OCI-LY7 (cell line): ENCODE measurements around the gene CERK. TPM values are rescaled to one million over a fixed set of nuclear protein-coding genes. Genes with fewer than 3 reads are reported as not detected.
A peak's percentile ranks its signal among the peaks of the same experiment; 100 is the strongest.

Experiments used
- BruUV-seq: library from RNA; stranded (reverse); fragments of 400-500 nt; replicated peaks from 2 replicates; lab custom pipeline; 2021; lab: Mats Ljungman, UMichigan
- CTCF ChIA-PET: fragments of 300-600 bp; sonication (Branson Sonifier 250); formaldehyde crosslinking; loops from one replicate; lab custom pipeline; 2022; ENCODE audit warnings: antibody characterized with exemption; ENCODE audit not compliant: unreplicated experiment; lab: Charles Lee
- POLR2A ChIA-PET: fragments of 300-600 bp; sonication (Branson Sonifier 250); formaldehyde crosslinking; loops from one replicate; lab custom pipeline; 2022; ENCODE audit warnings: antibody characterized with exemption; lab: Charles Lee
- DNase-seq: peaks from one replicate; pipeline ENCODE4 v3.0.0-alpha.2; 2015; ENCODE audit warnings: low spot score
- H2AFZ ChIP-seq: fragments of 200-600 bp; sonication (generic), shearing (Covaris generic); 2 replicates; pipeline ENCODE4 v1.6.1; 2014; ENCODE audit warnings: mild to moderate bottlenecking, antibody characterized with exemption, low read length, moderate library complexity
- H3K27ac ChIP-seq: fragments of 200-600 bp; sonication (generic); 2 replicates; pipeline ENCODE4 v1.5.1; 2014; ENCODE audit warnings: mixed run types, low read depth, mild to moderate bottlenecking, moderate library complexity, low read length, inconsistent platforms; ENCODE audit not compliant: poor library complexity, severe bottlenecking
- H3K36me3 ChIP-seq: fragments of 200-600 bp; sonication (generic); 2 replicates; pipeline ENCODE4 v1.6.1; 2014; ENCODE audit warnings: mild to moderate bottlenecking, antibody characterized with exemption, low read length, moderate library complexity, mixed read lengths; ENCODE audit not compliant: insufficient read depth
- H3K4me1 ChIP-seq: fragments of 200-600 bp; sonication (generic); 2 replicates; pipeline ENCODE4 v1.5.1; 2014; ENCODE audit warnings: mild to moderate bottlenecking, low read length; ENCODE audit not compliant: insufficient read depth, poor library complexity, severe bottlenecking
- H3K4me2 ChIP-seq: fragments of 200-600 bp; sonication (generic); 2 replicates; pipeline ENCODE4 v1.6.1; 2014; ENCODE audit warnings: mild to moderate bottlenecking, low read length
- H3K4me3 ChIP-seq: fragments of 200-600 bp; sonication (generic); 2 replicates; pipeline ENCODE4 v1.5.1; 2014; ENCODE audit warnings: mild to moderate bottlenecking, low read depth, low read length; ENCODE audit not compliant: poor library complexity, severe bottlenecking
- H3K79me2 ChIP-seq: fragments of 200-600 bp; sonication (generic); 2 replicates; pipeline ENCODE4 v1.6.1; 2016; ENCODE audit warnings: low read depth, mild to moderate bottlenecking, low read length, moderate library complexity, mixed read lengths; ENCODE audit not compliant: insufficient read depth
- H3K9me2 ChIP-seq: fragments of 200-600 bp; sonication (generic); 2 replicates; pipeline ENCODE4 v1.6.1; 2016; ENCODE audit warnings: mild to moderate bottlenecking, low read length, mixed read lengths; ENCODE audit not compliant: insufficient read depth
- H3K9me3 ChIP-seq: fragments of 200-600 bp; sonication (generic); 2 replicates; pipeline ENCODE4 v1.6.1; 2014; ENCODE audit warnings: mild to moderate bottlenecking, mixed run types, low read length, mixed read lengths
- H4K20me1 ChIP-seq: fragments of 200-600 bp; sonication (generic); 2 replicates; pipeline ENCODE4 v1.6.1; 2014; ENCODE audit warnings: mild to moderate bottlenecking, antibody characterized with exemption, low read length, moderate library complexity, mixed read lengths; ENCODE audit not compliant: insufficient read depth
- EZH2phosphoT487 ChIP-seq: fragments of 200-600 bp; sonication (generic); IDR thresholded peaks from 2 replicates; pipeline ENCODE4 v1.6.1; 2018; ENCODE audit warnings: low read depth, borderline replicate concordance, mild to moderate bottlenecking, mixed run types, antibody characterized with exemption, low read length, moderate library complexity, mixed read lengths
- intact Hi-C: fragments of 100-400 bp; cut with micrococcal nuclease; formaldehyde crosslinking; loops from one replicate; pipeline ENCODE4 v1.10.0; 2022; ENCODE audit not compliant: unreplicated experiment
- total RNA-seq, 2 experiments: library from RNA; depleted of rRNA in 1 of 2; stranded (reverse); fragments of >200 nt in 1 of 2; shearing (Covaris generic) in 1 of 2; gene quantifications; 2 replicates each; pipeline ENCODE4 v1.2.3, GENCODE V29; 2014 to 2022
- TF ChIP-seq, protein P1 (sequence below): fragments of 200-600 bp; sonication (generic); conservative IDR thresholded peaks from 2 replicates; pipeline ENCODE4 v1.5.1; 2014; ENCODE audit warnings: mild to moderate bottlenecking, antibody characterized with exemption, low read length, moderate library complexity, mixed read lengths

Gene CERK
- total RNA-seq, 2 experiments from 2014 or later, result 36.6 to 48.1 TPM

- Histone ChIP-seq H3K4me2 (peak overlapping the region; percentile 69), H2AFZ (no peak overlapping the region), H3K4me3 (peak overlapping the region; percentile 5), H3K9me2 (no peaks in the 10 kb centered on the region), H3K36me3 (peaks cover 25% of the 10 kb centered on the region; the same call in 1 of the 2 replicates), H3K27ac (peak overlapping the region; percentile 67), H4K20me1 (no peaks in the 10 kb centered on the region), H3K4me1 (peaks cover 39% of the 10 kb centered on the region), H3K9me3 (no peaks in the 10 kb centered on the region), H3K79me2 (no peaks in the 10 kb centered on the region)
- DNase-seq, result peak; percentile 22
- BruUV-seq, result no TSS peak
- no peak for TF ChIP-seq EZH2phosphoT487
- TF ChIP-seq, protein P1, sequence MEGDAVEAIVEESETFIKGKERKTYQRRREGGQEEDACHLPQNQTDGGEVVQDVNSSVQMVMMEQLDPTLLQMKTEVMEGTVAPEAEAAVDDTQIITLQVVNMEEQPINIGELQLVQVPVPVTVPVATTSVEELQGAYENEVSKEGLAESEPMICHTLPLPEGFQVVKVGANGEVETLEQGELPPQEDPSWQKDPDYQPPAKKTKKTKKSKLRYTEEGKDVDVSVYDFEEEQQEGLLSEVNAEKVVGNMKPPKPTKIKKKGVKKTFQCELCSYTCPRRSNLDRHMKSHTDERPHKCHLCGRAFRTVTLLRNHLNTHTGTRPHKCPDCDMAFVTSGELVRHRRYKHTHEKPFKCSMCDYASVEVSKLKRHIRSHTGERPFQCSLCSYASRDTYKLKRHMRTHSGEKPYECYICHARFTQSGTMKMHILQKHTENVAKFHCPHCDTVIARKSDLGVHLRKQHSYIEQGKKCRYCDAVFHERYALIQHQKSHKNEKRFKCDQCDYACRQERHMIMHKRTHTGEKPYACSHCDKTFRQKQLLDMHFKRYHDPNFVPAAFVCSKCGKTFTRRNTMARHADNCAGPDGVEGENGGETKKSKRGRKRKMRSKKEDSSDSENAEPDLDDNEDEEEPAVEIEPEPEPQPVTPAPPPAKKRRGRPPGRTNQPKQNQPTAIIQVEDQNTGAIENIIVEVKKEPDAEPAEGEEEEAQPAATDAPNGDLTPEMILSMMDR, result no peak
- intact Hi-C loops, result no loop called here
- ChIA-PET CTCF (no interaction called here), POLR2A (no interaction called here)
These were observed 64.8 kb downstream of the CERK start for GRCh38 chr22:46673205-46673604.

GRCh38 chr22:46672731-46673130, 65.3 kb downstream of the CERK start:
- DNase-seq, result peak; percentile 33
- TF ChIP-seq, protein P1, result no peak
- no peak for TF ChIP-seq EZH2phosphoT487
- H3K9me2 ChIP-seq, result no peaks in the 10 kb centered on the region
- H3K4me3 ChIP-seq, result no peak overlapping the region
- BruUV-seq, result no TSS peak
- H3K9me3 ChIP-seq, result no peaks in the 10 kb centered on the region
- CTCF ChIA-PET, result interaction anchor here (0.6 kb wide), 1 partner anchor 300 kb away, joined by 5 read pairs; no protein-coding TSS in a partner anchor
- no peak overlapping the region for H2AFZ ChIP-seq
- intact Hi-C loops, result no loop called here
- peak overlapping the region; percentile 67 for H3K27ac ChIP-seq
- POLR2A ChIA-PET, result interaction anchor here (0.7 kb wide), 1 partner anchor 84 kb away, joined by 3 read pairs; no protein-coding TSS in a partner anchor
- H3K79me2 ChIP-seq, result no peaks in the 10 kb centered on the region
- no peaks in the 10 kb centered on the region for H4K20me1 ChIP-seq
- H3K4me2 ChIP-seq, result peak overlapping the region; percentile 69
- H3K4me1 ChIP-seq, result peaks cover 39% of the 10 kb centered on the region
- H3K36me3 ChIP-seq, result peaks cover 27% of the 10 kb centered on the region; the same call in 1 of the 2 replicates

DNA sequence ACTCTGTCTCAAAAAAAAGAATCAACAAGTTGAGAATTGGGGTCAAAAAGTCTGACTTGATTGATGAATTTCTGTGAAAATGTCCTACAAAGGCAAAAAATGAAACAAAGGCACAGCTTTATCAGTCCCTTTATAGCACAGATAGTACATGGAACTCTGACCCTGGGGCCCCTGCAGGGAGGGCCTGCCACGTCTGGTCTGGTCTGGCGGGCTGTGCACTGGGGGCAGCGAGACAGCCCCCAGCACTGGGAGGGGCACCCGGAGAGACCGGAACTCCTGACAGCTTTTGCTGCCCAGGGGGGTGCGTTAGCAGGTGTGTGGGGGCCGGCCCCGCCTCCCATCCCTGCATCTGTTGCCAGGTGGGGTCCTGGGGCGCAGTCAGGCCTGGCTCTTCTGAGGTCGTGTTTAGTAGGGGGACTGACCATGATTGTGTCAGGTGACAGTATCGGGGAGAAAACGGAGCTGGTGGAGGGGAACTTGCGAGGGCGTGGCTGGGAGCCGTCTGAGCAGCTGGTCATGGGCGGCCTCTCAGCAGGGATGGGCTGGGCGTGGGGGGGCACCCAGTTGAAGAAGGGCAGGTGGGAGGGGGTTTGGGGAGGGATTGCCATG, 66.1 kb downstream of the CERK start:
- Histone ChIP-seq H3K36me3 (peaks cover 27% of the 10 kb centered on the region; the same call in 1 of the 2 replicates), H3K4me1 (peaks cover 39% of the 10 kb centered on the region), H3K4me2 (peak overlapping the region; percentile 69), H3K27ac (peak overlapping the region; percentile 67), H3K9me3 (no peaks in the 10 kb centered on the region), H3K4me3 (no peak overlapping the region), H2AFZ (no peak overlapping the region), H3K79me2 (no peaks in the 10 kb centered on the region), H3K9me2 (no peaks in the 10 kb centered on the region), H4K20me1 (no peaks in the 10 kb centered on the region)
- no TSS peak for BruUV-seq
- peak; percentile 68 for DNase-seq
- intact Hi-C loops, result no loop called here
- TF ChIP-seq, protein P1, result no peak
- no peak for TF ChIP-seq EZH2phosphoT487
- CTCF ChIA-PET, result interaction anchor here (0.6 kb wide), 1 partner anchor 82 kb away, joined by 6 read pairs; no protein-coding TSS in a partner anchor
- POLR2A ChIA-PET, result interaction anchor here (0.7 kb wide), 2 partner anchors 27 to 83 kb away, joined by 3 read pairs; no protein-coding TSS in a partner anchor
